OCI-LY1 (cell line): Measurements from ENCODE around the gene MYLK2.

Experiments
- EZH2 ChIP-seq: fragments of 200-600 bp; sonication (generic), shearing (Covaris generic); IDR thresholded peaks from 2 replicates; pipeline ENCODE4 v1.8.0; 2017; ENCODE audit warnings: borderline replicate concordance, mixed run types, mild to moderate bottlenecking, antibody characterized with exemption, low read length, moderate library complexity, mixed read lengths
- TF ChIP-seq, protein P1 (sequence below): fragments of 200-600 bp; sonication (generic), shearing (Covaris generic); IDR thresholded peaks from 2 replicates; pipeline ENCODE4 v1.5.1; 2017; ENCODE audit warnings: mild to moderate bottlenecking, antibody characterized with exemption, low read length, moderate library complexity, mixed read lengths

DNA sequence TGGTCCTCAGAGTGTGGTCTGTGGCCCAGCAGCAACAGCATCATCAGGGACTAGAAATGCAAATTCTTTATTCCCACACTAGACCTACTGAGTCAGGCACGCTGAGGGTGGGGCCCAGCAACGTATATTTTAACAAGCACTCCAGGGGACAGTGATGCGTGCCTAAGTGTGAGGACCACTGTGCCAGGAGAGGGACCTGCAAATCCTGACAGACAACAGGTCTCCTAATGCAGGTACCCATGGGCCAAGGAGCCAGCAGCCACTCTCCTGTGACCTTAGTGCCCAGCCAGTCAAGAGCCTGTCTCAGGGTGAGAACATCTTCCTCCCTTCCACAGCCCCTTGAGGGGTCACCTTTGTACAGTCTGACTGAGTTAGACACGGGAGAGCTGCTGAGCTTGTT is 8.0 kb upstream of the MYLK2 start:
- TF ChIP-seq EZH2 = no peak
- TF ChIP-seq, protein P1, sequence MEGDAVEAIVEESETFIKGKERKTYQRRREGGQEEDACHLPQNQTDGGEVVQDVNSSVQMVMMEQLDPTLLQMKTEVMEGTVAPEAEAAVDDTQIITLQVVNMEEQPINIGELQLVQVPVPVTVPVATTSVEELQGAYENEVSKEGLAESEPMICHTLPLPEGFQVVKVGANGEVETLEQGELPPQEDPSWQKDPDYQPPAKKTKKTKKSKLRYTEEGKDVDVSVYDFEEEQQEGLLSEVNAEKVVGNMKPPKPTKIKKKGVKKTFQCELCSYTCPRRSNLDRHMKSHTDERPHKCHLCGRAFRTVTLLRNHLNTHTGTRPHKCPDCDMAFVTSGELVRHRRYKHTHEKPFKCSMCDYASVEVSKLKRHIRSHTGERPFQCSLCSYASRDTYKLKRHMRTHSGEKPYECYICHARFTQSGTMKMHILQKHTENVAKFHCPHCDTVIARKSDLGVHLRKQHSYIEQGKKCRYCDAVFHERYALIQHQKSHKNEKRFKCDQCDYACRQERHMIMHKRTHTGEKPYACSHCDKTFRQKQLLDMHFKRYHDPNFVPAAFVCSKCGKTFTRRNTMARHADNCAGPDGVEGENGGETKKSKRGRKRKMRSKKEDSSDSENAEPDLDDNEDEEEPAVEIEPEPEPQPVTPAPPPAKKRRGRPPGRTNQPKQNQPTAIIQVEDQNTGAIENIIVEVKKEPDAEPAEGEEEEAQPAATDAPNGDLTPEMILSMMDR = no peak
